ENCODE data around the gene UBE2R2. TPM values are rescaled to one million over a fixed set of nuclear protein-coding genes. Genes with fewer than 3 reads are reported as not detected.

The UBE2R2 gene
- total and polyA plus RNA-seq, 2 of the 4 experiments (the other 2 are of a cell fraction): 12.7 to 24.8 TPM

GRCh38 chr9:33860200-33860871, 43.4 kb downstream of the UBE2R2 start:
- no peak overlapping the region for H3K56ac ChIP-seq (ENCODE audit: extremely low read depth, insufficient read depth, low read length)
- H3K23ac ChIP-seq (ENCODE audit: low read depth, low read length): no peak overlapping the region
- H3K14ac ChIP-seq (replicated peaks; ENCODE audit: low read depth, low read length): no peak overlapping the region
- H2AFZ ChIP-seq (replicated peaks; ENCODE audit: low read length, poor library complexity): no peak overlapping the region
- H2BK15ac ChIP-seq (ENCODE audit: low read depth, low read length): no peak overlapping the region
- no peak overlapping the region for H4K5ac ChIP-seq (ENCODE audit: low read depth, low read length)
- H3K27ac ChIP-seq (ENCODE audit: insufficient read depth, low read length): no peak overlapping the region
- no peak overlapping the region for H3K18ac ChIP-seq (ENCODE audit: low read depth, low read length)
- intact Hi-C loops (cut with micrococcal nuclease): no loop called here
- no peak overlapping the region for H4K91ac ChIP-seq (ENCODE audit: insufficient read depth, low read depth, low read length)
- CTCF ChIA-PET: no interaction called here
- H3K4ac ChIP-seq (ENCODE audit: low read depth, low read length): no peak overlapping the region
- peaks cover 2 to 71% of the 10 kb centered on the region in 2 experiments for H3K79me1 ChIP-seq (ENCODE audit: low read depth in 1 of 2, low read length in 2 of 2)
- POLR2A ChIA-PET (ENCODE audit: unreplicated experiment): no interaction called here
- H2BK5ac ChIP-seq (ENCODE audit: low read depth, low read length, poor library complexity, severe bottlenecking): no peak overlapping the region
- in situ Hi-C loops (cut with MboI; ENCODE audit: low sequenced_read_pairs): no loop called here
- BruUV-seq (replicated peaks): no TSS peak
- no peaks in the 10 kb centered on the region for H3K9me3 ChIP-seq (ENCODE audit: control insufficient read depth, insufficient read depth, low read length)
- ATAC-seq (ENCODE audit: low read depth) (no peak), DNase-seq (no peak)
- H3K27me3 ChIP-seq (ENCODE audit: control insufficient read depth, insufficient read depth, low read length): no peaks in the 10 kb centered on the region
- H2BK20ac ChIP-seq (ENCODE audit: low read depth, low read length): no peak overlapping the region
- WGBS, 2 experiments (ENCODE audit: extremely low coverage in 2 of 2, insufficient read length in 1 of 2): no CpG with 5 or more reads among the region's 1 CpG
- no peak overlapping the region for H2AK5ac ChIP-seq (ENCODE audit: low read depth, low read length)
- no peak overlapping the region for H4K8ac ChIP-seq (ENCODE audit: low read depth in 2 of 2, low read length in 2 of 2)
- H2AK9ac ChIP-seq (replicated peaks; ENCODE audit: low read depth, low read length, poor library complexity): no peak overlapping the region
- peaks cover 3% of the 10 kb centered on the region for H3K36me3 ChIP-seq (ENCODE audit: control insufficient read depth, insufficient read depth, low read length)
- peaks cover 9% of the 10 kb centered on the region for H3K4me1 ChIP-seq (ENCODE audit: control insufficient read depth, insufficient read depth, low read length)
- dilution Hi-C loops (cut with HindIII; ENCODE audit: low sequenced_read_pairs, unreplicated experiment): no loop called here
- H3K9ac ChIP-seq (ENCODE audit: low read depth, low read length): no peak overlapping the region
- no peak overlapping the region for H3K4me3 ChIP-seq (ENCODE audit: insufficient read depth, low read depth, low read length)
- peaks cover 13% of the 10 kb centered on the region for H3K9me1 ChIP-seq (ENCODE audit: insufficient read depth, low read length)
- TF ChIP-seq CEBPB (IDR thresholded peaks at IDR 0.05; ENCODE audit: low read depth, low read length) (no peak), BHLHE40 (IDR thresholded peaks at IDR 0.05; ENCODE audit: low read depth, low read length) (no peak), ELK1 (IDR thresholded peaks at IDR 0.05; ENCODE audit: borderline replicate concordance, low read depth, low read length) (no peak), MAZ (IDR thresholded peaks at IDR 0.05; ENCODE audit: borderline replicate concordance, low read depth, low read length) (no peak), CHD1 (IDR thresholded peaks at IDR 0.05; ENCODE audit: low read depth, low read length) (no peak), MXI1 (IDR thresholded peaks at IDR 0.05; ENCODE audit: borderline replicate concordance, low read depth, low read length) (no peak), RAD21 (IDR thresholded peaks at IDR 0.05; ENCODE audit: low read length) (no peak), RCOR1 (IDR thresholded peaks at IDR 0.05; ENCODE audit: insufficient replicate concordance, low read length) (no peak), NFE2L2 (IDR thresholded peaks at IDR 0.05; ENCODE audit: low read depth, low read length) (no peak), FOS (IDR thresholded peaks at IDR 0.05; ENCODE audit: low read depth, low read length) (no peak), POLR2A (IDR thresholded peaks at IDR 0.05; ENCODE audit: low read depth, low read length) (no peak), MAFK (IDR thresholded peaks at IDR 0.05; ENCODE audit: low read depth, low read length) (no peak), SMC3 (IDR thresholded peaks at IDR 0.05; ENCODE audit: low read depth, low read length) (no peak), USF2 (IDR thresholded peaks at IDR 0.05; ENCODE audit: low read depth, low read length) (no peak), RFX5 (IDR thresholded peaks at IDR 0.05; ENCODE audit: low read depth, low read length) (no peak), CTCF (conservative IDR thresholded peaks at IDR 0.05; ENCODE audit: low read depth, low read length) (no peak)
- peaks cover 81% of the 10 kb centered on the region for H4K20me1 ChIP-seq (ENCODE audit: insufficient read depth, low read length)
- H3K4me2 ChIP-seq (ENCODE audit: low read depth, low read length): no peak overlapping the region
- H2BK120ac ChIP-seq (ENCODE audit: low read depth, low read length): no peak overlapping the region
